ENCODE measurements around the gene TOE1.
"Not testable (repeated sequence)": the region's sequence is repeated elsewhere in the genome, so short reads cannot be mapped to it uniquely, and the experiment has no call there.

TOE1 gene

GRCh38 chr1:45356186-45356585 lies 16.2 kb downstream of the TOE1 start:
- DNase-seq = no peak

- DNase-seq = peak; percentile 65
Measured at GRCh38 chr1:45359882-45360513, 20.0 kb downstream of the TOE1 start.

- DNase-seq = not testable (repeated sequence)
Measured at GRCh38 chr1:45360981-45361380, 21.0 kb downstream of the TOE1 start.

- no peak for DNase-seq
Measured at GRCh38 chr1:45364294-45364693, 24.3 kb downstream of the TOE1 start.

GRCh38 chr1:45365051-45365450 lies 25.1 kb downstream of the TOE1 start:
- DNase-seq = no peak

GRCh38 chr1:45370575-45370974 lies 30.6 kb downstream of the TOE1 start:
- DNase-seq = no peak

- no peak for DNase-seq
Measured at GRCh38 chr1:45373573-45373972, 33.6 kb downstream of the TOE1 start.

- no peak for DNase-seq
Measured at GRCh38 chr1:45375104-45376090, 35.4 kb downstream of the TOE1 start.

- no peak for DNase-seq
Measured at GRCh38 chr1:45378184-45378583, 38.2 kb downstream of the TOE1 start.

- no peak for DNase-seq
Measured at GRCh38 chr1:45379524-45379923, 39.6 kb downstream of the TOE1 start.

- no peak for DNase-seq
Measured at GRCh38 chr1:45380125-45380524, 40.2 kb downstream of the TOE1 start.

GRCh38 chr1:45380730-45381129 lies 40.8 kb downstream of the TOE1 start:
- DNase-seq = no peak

GRCh38 chr1:45381243-45381642 lies 41.3 kb downstream of the TOE1 start:
- no peak for DNase-seq

- no peak for DNase-seq
Measured at GRCh38 chr1:45383191-45383590, 43.2 kb downstream of the TOE1 start.

- DNase-seq = not testable (repeated sequence)
Measured at GRCh38 chr1:45384213-45384612, 44.2 kb downstream of the TOE1 start.

GRCh38 chr1:45385302-45385701 lies 45.3 kb downstream of the TOE1 start:
- no peak for DNase-seq

GRCh38 chr1:45386219-45386618 lies 46.2 kb downstream of the TOE1 start:
- DNase-seq = no peak

Measured in stimulated activated CD4-positive, alpha-beta T cell treated with anti-CD3 and anti-CD28 coated beads, Interleukin-4, amount 100 ng/mL, for 24 hours (primary cell).